GM18519 (cell line): ENCODE data around the gene CMC2.

Experiments
- ATAC-seq: cut with Tn5 transposase; IDR thresholded peaks from one replicate; pipeline ENCODE4 v1.9.1; 2021; ENCODE audit warnings: mild to moderate bottlenecking, moderate library complexity; ENCODE audit not compliant: unreplicated experiment, low FRiP score

Gene CMC2

DNA sequence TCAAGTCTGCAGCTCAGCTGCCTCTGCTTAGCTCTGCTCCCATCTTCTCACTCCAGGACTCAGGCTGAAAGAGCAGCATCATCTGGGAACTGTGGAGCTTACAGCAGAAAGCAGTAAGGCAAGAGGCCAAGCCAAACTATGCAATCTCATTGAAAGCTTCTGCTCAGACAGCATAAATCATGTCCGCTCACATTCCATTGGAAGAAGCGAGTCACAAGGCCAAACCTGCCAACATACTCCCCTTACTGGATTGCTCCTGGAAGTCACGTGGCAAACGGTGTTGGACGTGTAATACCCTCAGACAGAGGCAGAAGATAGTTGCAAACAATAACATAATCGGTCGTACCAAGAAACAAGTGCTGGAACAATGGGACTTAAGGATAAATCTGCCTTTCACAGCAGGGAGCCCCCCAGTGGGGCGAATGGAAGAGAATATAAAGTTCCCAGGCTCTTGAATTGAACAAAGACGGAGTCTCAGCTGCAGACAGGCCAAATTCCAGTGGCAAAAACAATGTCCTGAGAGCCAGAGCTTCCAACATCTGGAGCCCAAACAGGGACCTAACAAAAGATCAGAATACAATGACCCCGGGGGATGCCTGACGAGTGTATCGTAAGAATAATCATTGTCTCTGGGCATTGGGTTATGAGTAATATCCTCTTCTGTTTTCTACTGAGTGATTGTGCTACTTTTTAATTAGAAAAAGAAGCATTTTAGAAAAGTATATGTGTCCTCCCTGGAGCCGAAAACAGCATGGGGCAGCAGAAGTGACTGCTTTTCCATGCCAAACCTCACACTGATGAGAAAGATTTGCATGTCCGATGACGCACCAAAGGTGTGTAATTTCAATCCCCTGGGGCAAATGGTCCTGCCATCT is 68.4 kb downstream of the CMC2 start:
- ATAC-seq: no peak

- ATAC-seq: no peak
Measured at GRCh38 chr16:80936410-80936809, 70.3 kb downstream of the CMC2 start.

- ATAC-seq: no peak
Measured at GRCh38 chr16:80935691-80936090, 71.0 kb downstream of the CMC2 start.

- ATAC-seq: no peak
Measured at GRCh38 chr16:80932708-80933095, 74.0 kb downstream of the CMC2 start.

DNA sequence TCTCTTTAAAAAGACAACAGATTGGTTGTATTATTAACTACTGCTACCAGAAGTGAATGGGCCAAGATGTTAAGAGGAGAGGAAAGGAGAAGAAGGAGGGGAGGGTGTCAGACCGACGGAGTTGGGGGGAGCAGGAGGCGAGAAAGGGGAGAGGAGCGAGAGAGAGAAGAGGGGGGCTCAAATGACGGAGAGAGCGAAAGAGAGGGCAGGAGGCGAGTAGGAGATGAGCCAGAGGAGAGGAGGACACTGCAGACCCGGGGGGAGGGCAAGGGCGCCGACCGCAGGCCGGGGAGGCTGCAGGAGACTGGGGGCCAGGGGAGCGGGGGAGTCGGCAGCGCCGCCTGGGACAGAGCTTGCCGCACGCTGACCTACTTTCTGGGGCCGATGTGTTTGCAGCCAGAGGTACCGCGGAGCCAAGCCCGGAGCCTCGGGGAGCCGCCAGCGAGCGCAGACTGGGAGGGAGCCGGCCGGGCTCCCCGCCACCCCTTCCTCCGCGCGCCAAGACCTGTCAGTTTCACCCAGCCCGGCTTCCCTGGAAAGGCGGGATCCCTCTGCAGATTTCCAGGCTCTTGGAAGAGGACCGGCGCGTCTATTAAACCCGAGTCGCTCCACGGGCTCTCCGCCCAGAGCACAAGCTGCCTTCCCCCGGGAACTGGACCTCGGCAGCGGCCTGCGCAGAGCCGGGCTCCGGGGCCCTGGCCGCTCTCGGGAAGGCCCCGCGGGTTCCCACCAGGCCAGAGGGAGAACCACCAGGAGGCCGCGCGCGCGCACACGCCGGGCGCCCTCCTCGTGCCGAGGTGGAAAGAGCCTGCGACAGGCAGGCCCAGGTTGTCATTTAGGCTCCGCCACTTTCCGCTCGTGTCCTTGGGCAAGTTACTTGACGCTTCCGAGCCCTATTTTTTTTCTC is 74.6 kb downstream of the CMC2 start:
- ATAC-seq: no peak

DNA sequence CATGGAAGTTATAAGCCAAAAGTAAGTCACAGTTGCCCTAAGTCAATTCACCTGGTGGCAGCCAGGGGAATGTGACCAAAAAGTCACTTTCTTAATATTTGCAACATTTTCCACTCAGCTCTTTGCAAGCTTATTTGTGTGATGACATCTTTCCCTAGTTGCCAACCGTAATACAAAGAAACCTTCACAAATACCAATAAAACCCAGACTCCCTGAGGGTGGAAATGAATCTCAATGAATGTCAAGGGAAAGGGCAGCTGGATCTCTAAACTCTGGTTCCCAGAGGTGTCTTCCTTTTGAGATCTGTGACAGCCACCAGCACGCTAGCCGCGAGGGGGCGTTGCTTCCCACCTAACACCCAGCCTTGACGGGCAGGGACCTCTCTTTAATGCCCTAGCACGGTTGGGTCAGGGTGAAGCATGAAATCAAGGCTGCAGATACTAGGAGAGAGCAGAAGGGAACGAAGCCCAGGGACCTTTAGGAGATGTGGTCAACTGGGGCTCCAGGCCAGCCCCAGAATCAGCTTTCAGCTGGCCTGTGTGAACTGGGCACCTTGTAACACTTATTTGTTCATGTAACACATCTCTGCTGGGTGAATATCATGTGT is 82.2 kb downstream of the CMC2 start:
- ATAC-seq: no peak

- no peak for ATAC-seq
Measured at GRCh38 chr16:80923356-80923755, 83.3 kb downstream of the CMC2 start.
